ENCODE results near the gene SPATA17. TPM values are rescaled to one million over a fixed set of nuclear protein-coding genes. Genes with fewer than 3 reads are reported as not detected.
A peak's percentile ranks its signal among the peaks of the same experiment; 100 is the strongest.

The SPATA17 gene
- total RNA-seq, 1 donor from 2014 or later: not detected

DNA sequence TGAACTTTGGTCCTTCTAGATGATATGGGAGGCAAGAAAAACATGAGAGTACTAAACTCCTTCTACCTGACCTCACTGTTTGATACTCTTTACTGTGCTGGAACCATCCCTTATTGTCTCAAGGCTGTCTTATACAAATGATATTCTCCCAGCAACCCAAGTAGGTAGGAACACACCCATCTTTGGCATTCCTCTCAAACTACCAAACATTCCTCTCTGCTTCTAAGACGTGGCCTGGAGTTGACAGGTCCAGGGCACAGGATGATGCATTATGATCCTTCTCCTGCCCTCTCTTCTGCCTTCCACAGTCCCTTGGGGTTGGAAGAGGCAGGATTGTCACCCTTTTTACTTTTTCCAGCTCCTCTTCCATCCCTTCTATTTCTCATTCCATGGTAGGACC, 90.5 kb downstream of the SPATA17 start:
- H3K36me3 ChIP-seq: no peaks in the 10 kb centered on the region
- TF ChIP-seq POLR2AphosphoS5 (IDR thresholded peaks at IDR 0.05; ENCODE audit: insufficient read depth in 1 of 2, low read depth in 1 of 2): no peak
- TF ChIP-seq, protein P1, sequence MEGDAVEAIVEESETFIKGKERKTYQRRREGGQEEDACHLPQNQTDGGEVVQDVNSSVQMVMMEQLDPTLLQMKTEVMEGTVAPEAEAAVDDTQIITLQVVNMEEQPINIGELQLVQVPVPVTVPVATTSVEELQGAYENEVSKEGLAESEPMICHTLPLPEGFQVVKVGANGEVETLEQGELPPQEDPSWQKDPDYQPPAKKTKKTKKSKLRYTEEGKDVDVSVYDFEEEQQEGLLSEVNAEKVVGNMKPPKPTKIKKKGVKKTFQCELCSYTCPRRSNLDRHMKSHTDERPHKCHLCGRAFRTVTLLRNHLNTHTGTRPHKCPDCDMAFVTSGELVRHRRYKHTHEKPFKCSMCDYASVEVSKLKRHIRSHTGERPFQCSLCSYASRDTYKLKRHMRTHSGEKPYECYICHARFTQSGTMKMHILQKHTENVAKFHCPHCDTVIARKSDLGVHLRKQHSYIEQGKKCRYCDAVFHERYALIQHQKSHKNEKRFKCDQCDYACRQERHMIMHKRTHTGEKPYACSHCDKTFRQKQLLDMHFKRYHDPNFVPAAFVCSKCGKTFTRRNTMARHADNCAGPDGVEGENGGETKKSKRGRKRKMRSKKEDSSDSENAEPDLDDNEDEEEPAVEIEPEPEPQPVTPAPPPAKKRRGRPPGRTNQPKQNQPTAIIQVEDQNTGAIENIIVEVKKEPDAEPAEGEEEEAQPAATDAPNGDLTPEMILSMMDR (IDR thresholded peaks at IDR 0.05): no peak
- no peak for TF ChIP-seq POLR2A (IDR thresholded peaks at IDR 0.05)
- H3K9me3 ChIP-seq: no peaks in the 10 kb centered on the region
- no peaks in the 10 kb centered on the region for H3K27me3 ChIP-seq
- intact Hi-C loops (cut with DNase I): no loop called here
- no peak overlapping the region for H3K27ac ChIP-seq
- no peak overlapping the region for H3K4me3 ChIP-seq
- no peaks in the 10 kb centered on the region for H3K4me1 ChIP-seq
- no peak for DNase-seq (ENCODE audit: extremely low spot score in 2 of 2)

DNA sequence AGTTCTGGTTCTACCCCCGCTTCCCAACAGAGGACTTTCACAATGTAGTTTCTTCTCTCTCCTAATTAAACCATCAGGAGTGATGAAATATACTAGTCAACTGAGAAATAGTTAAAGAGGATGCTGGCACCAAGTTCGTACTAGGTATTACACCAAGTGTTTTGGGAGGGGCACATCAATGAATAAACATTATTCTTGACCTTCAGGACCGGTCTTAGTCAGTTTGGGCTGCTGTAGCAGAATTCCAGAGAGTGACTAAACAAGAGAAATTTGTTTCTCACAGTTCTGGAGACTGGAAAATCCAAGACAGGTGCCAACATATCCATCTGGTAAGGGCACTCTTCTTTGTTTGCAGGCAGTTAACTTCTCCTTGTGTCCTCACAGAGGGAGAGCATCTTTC, 103.8 kb downstream of the SPATA17 start:
- Histone ChIP-seq H3K4me1 (no peaks in the 10 kb centered on the region), H3K4me3 (no peak overlapping the region), H3K36me3 (no peaks in the 10 kb centered on the region), H3K27ac (no peak overlapping the region), H3K9me3 (no peaks in the 10 kb centered on the region), H3K27me3 (no peaks in the 10 kb centered on the region)
- intact Hi-C loops (cut with DNase I): no loop called here
- TF ChIP-seq POLR2AphosphoS5 (IDR thresholded peaks at IDR 0.05; ENCODE audit: insufficient read depth in 1 of 2, low read depth in 1 of 2) (no peak), POLR2A (IDR thresholded peaks at IDR 0.05) (no peak)
- TF ChIP-seq, protein P1 (IDR thresholded peaks at IDR 0.05): no peak
- DNase-seq (ENCODE audit: extremely low spot score in 2 of 2): no peak

DNA sequence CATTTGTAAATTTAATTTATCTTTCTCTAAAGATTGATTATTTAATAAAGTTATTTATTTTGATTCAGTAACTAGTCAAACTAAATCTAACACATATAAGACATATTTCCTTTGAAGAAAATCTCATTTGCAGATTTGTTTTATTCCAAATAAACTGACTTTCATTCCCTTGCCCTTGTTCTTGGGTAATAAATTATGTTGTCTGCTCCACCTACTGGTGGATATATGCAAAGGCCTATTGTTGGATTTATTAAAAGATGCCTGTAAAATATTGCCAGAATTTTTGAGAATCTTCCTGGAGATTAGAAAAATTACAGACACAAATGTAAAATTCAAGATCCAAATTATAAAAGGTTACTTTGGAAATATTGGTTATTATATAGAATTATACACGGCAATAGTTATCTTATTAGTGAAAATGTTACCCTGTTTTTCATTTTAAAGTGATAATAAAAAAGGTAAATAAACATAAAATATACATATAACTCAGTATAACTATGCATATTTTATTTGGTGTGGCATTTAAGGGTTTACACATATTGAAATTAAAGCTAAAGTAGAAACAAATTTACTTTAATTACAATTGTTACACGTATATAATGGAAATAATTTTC, 116.1 kb downstream of the SPATA17 start:
- DNase-seq (ENCODE audit: extremely low spot score in 2 of 2): no peak
- no peaks in the 10 kb centered on the region for H3K27me3 ChIP-seq
- H3K27ac ChIP-seq: no peak overlapping the region
- H3K4me3 ChIP-seq: no peak overlapping the region
- no peak for TF ChIP-seq POLR2AphosphoS5 (IDR thresholded peaks at IDR 0.05; ENCODE audit: insufficient read depth in 1 of 2, low read depth in 1 of 2)
- TF ChIP-seq, protein P1 (IDR thresholded peaks at IDR 0.05): peak in 2 of 3 experiments; percentile 30 to 31
- H3K4me1 ChIP-seq: no peaks in the 10 kb centered on the region
- intact Hi-C loops (cut with DNase I): no loop called here
- no peaks in the 10 kb centered on the region for H3K9me3 ChIP-seq
- no peaks in the 10 kb centered on the region for H3K36me3 ChIP-seq

DNA sequence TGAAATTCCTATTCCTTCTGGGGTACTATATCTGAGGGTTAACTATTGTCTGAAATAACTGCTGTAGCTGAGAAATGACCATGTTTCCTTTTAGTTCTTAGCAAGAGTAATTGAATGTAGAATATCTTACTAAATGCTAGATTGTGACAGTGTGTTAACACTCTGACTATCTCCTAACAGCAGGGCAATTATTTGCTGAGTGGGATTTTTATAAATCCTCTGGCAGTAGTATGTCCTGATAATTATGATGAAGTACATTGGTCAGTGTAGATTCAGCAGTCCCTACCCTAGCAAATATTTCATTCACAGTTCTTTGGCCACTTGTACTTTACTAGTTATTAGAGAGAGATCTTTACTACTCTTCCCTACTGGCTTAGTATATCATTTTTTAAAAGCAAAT, 138.6 kb downstream of the SPATA17 start:
- Histone ChIP-seq H3K4me3 (no peak overlapping the region), H3K36me3 (no peaks in the 10 kb centered on the region), H3K4me1 (no peaks in the 10 kb centered on the region), H3K27me3 (no peaks in the 10 kb centered on the region), H3K27ac (no peak overlapping the region), H3K9me3 (no peaks in the 10 kb centered on the region)
- no peak for DNase-seq (ENCODE audit: extremely low spot score in 2 of 2)
- intact Hi-C loops (cut with DNase I): no loop called here
- TF ChIP-seq POLR2A (IDR thresholded peaks at IDR 0.05) (no peak), POLR2AphosphoS5 (IDR thresholded peaks at IDR 0.05; ENCODE audit: insufficient read depth in 1 of 2, low read depth in 1 of 2) (no peak)
- TF ChIP-seq, protein P1 (IDR thresholded peaks at IDR 0.05): no peak

DNA sequence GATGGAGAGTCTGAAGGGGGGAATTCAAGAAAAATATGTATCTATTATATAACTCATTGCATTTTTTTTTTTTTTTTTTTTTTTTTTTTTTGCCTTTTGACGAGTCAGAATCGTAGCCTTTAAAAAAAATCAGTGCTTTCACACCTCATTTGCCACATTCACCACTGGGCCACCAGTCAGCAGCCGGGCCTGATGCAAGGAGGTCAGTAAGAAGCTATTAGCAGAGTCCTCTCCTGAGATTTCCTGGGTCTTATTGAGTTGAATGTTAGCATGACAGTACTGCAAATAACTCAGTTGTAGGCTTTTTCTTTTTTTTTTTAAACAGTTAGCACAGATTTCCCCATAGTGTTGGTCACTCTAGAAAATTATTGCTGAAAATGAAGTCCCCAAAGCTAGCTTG, 139.8 kb downstream of the SPATA17 start:
- Histone ChIP-seq H3K4me1 (no peaks in the 10 kb centered on the region), H3K4me3 (no peak overlapping the region), H3K36me3 (no peaks in the 10 kb centered on the region), H3K27ac (no peak overlapping the region), H3K9me3 (no peaks in the 10 kb centered on the region), H3K27me3 (no peaks in the 10 kb centered on the region)
- TF ChIP-seq, protein P1 (IDR thresholded peaks at IDR 0.05): no peak
- TF ChIP-seq POLR2A (IDR thresholded peaks at IDR 0.05) (no peak), POLR2AphosphoS5 (IDR thresholded peaks at IDR 0.05; ENCODE audit: insufficient read depth in 1 of 2, low read depth in 1 of 2) (no peak)
- DNase-seq (ENCODE audit: extremely low spot score in 2 of 2): no peak
- intact Hi-C loops (cut with DNase I): no loop called here
